ENCODE results near the gene NPDC1.
A peak's percentile ranks its signal among the peaks of the same experiment; 100 is the strongest.

Gene NPDC1

GRCh38 chr9:137048655-137049543 lies 2.9 kb upstream of the NPDC1 start:
- no peak for ATAC-seq
- TF ChIP-seq RARB (CRISPR knock-in tag; IDR thresholded peaks at IDR 0.05) (no peak), TCF4 (CRISPR knock-in tag; IDR thresholded peaks at IDR 0.05; ENCODE audit: borderline replicate concordance) (no peak), SNAI2 (CRISPR knock-in tag; IDR thresholded peaks at IDR 0.05) (no peak), GLIS3 (CRISPR knock-in tag; IDR thresholded peaks at IDR 0.05) (no peak), ISL1 (CRISPR knock-in tag; IDR thresholded peaks at IDR 0.05) (no peak), ZFP30 (CRISPR knock-in tag; IDR thresholded peaks at IDR 0.05) (no peak), ZC3H10 (CRISPR knock-in tag; IDR thresholded peaks at IDR 0.05) (no peak), POU6F1 (CRISPR knock-in tag; IDR thresholded peaks at IDR 0.05; ENCODE audit: borderline replicate concordance, low read depth) (no peak), ZFP3 (CRISPR knock-in tag; IDR thresholded peaks at IDR 0.05) (no peak), ZNF70 (CRISPR knock-in tag; IDR thresholded peaks at IDR 0.05) (no peak), TSHZ2 (CRISPR knock-in tag; IDR thresholded peaks at IDR 0.05) (no peak), ZNF565 (CRISPR knock-in tag; conservative IDR thresholded peaks at IDR 0.05; ENCODE audit: low read depth) (no peak)
- TF ChIP-seq, protein P1, sequence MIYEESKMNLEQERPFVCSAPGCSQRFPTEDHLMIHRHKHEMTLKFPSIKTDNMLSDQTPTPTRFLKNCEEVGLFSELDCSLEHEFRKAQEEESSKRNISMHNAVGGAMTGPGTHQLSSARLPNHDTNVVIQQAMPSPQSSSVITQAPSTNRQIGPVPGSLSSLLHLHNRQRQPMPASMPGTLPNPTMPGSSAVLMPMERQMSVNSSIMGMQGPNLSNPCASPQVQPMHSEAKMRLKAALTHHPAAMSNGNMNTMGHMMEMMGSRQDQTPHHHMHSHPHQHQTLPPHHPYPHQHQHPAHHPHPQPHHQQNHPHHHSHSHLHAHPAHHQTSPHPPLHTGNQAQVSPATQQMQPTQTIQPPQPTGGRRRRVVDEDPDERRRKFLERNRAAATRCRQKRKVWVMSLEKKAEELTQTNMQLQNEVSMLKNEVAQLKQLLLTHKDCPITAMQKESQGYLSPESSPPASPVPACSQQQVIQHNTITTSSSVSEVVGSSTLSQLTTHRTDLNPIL (CRISPR knock-in tag; IDR thresholded peaks at IDR 0.05; ENCODE audit: low read depth): no peak

DNA sequence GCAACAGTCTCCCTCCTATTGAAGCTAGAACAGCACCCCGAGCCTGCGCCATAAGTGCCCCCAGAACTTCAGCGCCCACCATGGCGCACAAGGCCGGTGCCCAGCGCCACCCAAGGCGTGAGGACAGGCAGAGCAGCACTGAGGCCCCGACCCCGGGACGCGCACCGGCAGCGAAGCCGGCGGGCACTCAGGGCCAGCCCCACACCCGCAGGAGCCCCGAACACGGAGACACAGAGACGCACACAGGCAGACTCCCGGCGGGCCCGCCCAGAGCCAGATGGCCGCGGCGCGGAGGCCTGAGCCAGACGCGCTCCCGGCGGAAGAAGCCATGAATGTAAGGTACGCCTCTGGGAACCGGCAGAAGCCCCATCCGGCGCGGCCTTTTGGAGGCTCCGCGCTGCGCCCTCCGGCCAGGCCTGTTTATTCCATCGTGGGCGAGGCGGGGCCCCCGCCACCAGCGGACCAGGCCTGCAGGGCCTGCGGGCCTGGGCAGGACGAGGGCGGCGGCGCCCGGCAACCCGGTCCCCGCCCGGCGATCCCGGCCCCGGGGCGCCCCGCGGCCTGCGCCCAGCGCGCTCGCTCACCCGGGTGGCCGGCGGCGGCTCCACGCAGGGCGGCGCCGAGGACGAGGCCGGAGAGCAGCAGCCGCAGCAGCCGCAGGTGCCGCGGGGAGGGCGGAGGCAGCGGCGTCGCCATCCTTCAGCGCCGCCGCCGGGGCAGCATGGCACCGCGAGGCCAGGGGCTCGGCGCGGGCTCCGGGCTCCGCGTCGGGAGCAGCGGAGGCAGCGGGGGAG lies 486 bp downstream of the NPDC1 start:
- TF ChIP-seq RARB (CRISPR knock-in tag; IDR thresholded peaks at IDR 0.05): no peak
- no peak for TF ChIP-seq GLIS3 (CRISPR knock-in tag; IDR thresholded peaks at IDR 0.05)
- no peak for TF ChIP-seq ESRRG (CRISPR knock-in tag; IDR thresholded peaks at IDR 0.05)
- no peak for TF ChIP-seq ZFP30 (CRISPR knock-in tag; IDR thresholded peaks at IDR 0.05)
- TF ChIP-seq, protein P2, sequence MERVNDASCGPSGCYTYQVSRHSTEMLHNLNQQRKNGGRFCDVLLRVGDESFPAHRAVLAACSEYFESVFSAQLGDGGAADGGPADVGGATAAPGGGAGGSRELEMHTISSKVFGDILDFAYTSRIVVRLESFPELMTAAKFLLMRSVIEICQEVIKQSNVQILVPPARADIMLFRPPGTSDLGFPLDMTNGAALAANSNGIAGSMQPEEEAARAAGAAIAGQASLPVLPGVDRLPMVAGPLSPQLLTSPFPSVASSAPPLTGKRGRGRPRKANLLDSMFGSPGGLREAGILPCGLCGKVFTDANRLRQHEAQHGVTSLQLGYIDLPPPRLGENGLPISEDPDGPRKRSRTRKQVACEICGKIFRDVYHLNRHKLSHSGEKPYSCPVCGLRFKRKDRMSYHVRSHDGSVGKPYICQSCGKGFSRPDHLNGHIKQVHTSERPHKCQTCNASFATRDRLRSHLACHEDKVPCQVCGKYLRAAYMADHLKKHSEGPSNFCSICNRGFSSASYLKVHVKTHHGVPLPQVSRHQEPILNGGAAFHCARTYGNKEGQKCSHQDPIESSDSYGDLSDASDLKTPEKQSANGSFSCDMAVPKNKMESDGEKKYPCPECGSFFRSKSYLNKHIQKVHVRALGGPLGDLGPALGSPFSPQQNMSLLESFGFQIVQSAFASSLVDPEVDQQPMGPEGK (CRISPR knock-in tag; IDR thresholded peaks at IDR 0.05; ENCODE audit: borderline replicate concordance): no peak
- TF ChIP-seq OSR1 (CRISPR knock-in tag; IDR thresholded peaks at IDR 0.05): no peak
- ATAC-seq: peak; percentile 58

DNA sequence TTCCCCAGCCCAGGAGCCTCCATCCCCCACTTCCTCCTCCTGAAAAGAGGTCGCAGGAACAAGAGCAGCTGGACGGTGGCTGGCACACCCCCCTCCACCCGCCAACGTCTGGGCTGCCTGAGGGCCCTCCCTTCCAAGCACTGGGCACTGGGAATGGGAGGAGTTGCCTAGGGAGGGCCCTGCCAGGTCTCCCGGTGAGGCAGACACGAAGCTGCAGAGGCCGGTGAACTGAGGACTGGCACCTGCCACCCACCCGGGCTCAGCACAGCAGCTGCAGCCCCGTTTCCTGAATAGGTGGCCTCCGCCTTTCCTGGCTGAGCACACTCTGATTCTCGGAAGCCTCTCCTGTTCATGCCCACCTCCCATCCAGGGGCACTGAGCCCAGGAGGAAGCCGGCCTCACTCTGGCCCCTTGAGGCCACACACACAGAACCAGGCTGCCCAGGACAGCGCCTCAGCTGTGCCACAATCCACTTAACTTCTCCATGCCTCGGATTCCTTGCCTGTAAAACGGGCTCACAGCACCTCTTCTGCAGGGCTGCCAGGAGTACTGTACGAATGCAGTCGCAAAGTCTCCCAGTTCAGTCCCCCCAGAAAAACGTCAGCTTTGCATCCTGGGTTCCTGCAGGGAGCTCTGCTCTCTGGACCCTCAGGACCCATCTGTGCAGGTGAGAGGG lies 1.3 kb downstream of the NPDC1 start:
- 0 out of 3 replicates have a peak, but pooled peaks have one; percentile 2 for ATAC-seq
- TF ChIP-seq ISL1 (CRISPR knock-in tag; IDR thresholded peaks at IDR 0.05) (no peak), PPARA (CRISPR knock-in tag; IDR thresholded peaks at IDR 0.05; ENCODE audit: borderline replicate concordance) (no peak), ZNF8 (CRISPR knock-in tag; IDR thresholded peaks at IDR 0.05) (no peak), ESRRG (CRISPR knock-in tag; IDR thresholded peaks at IDR 0.05) (no peak), ZC3H10 (CRISPR knock-in tag; IDR thresholded peaks at IDR 0.05) (no peak), TCF4 (CRISPR knock-in tag; IDR thresholded peaks at IDR 0.05; ENCODE audit: borderline replicate concordance) (no peak), TOX (CRISPR knock-in tag; IDR thresholded peaks at IDR 0.05; ENCODE audit: borderline replicate concordance) (no peak), ZNF70 (CRISPR knock-in tag; IDR thresholded peaks at IDR 0.05) (no peak), RARB (CRISPR knock-in tag; IDR thresholded peaks at IDR 0.05) (no peak), ARNTL (CRISPR knock-in tag; IDR thresholded peaks at IDR 0.05; ENCODE audit: borderline replicate concordance, low read depth) (no peak), POU6F1 (CRISPR knock-in tag; IDR thresholded peaks at IDR 0.05; ENCODE audit: borderline replicate concordance, low read depth) (no peak), OSR1 (CRISPR knock-in tag; IDR thresholded peaks at IDR 0.05) (no peak)
- TF ChIP-seq, protein P2 (CRISPR knock-in tag; IDR thresholded peaks at IDR 0.05; ENCODE audit: borderline replicate concordance): no peak

All from SK-N-SH treated with all-trans-retinoic acid at 6 μM for 48 hours (cell line).